Lung (tissue), 12 donors: Measurements from ENCODE around the gene VSTM5. TPM values are rescaled to one million over a fixed set of nuclear protein-coding genes. Genes with fewer than 3 reads are reported as not detected.
"Not testable (repeated sequence)": the region's sequence is repeated elsewhere in the genome, so short reads cannot be mapped to it uniquely, and the experiment has no call there.

Experiments
- ATAC-seq: fragments of 200-7000 bp; cut with Tn5 transposase; one replicate; pipeline ENCODE4 v1.9.1; 2020; ENCODE audit warnings: moderate number of reproducible peaks; ENCODE audit not compliant: insufficient read depth, low FRiP score
- DNase-seq, 3 donors: peaks; one replicate each; pipeline ENCODE4 v3.0.0-alpha.2; 2013 to 2017
- H3K27ac ChIP-seq, 2 donors: one replicate each; pipeline ENCODE4 v1.5.1; 2013; ENCODE audit warnings: mild to moderate bottlenecking in 2 of 2, moderate library complexity in 2 of 2, control low read depth in 1 of 2, inconsistent platforms in 1 of 2, low read depth in 1 of 2, low read length in 1 of 2
- H3K27me3 ChIP-seq, 3 donors: one replicate each; pipeline ENCODE4 v1.5.1; 2013; ENCODE audit warnings: low read length in 2 of 3; ENCODE audit not compliant: control insufficient read depth in 3 of 3, insufficient read depth in 3 of 3
- H3K36me3 ChIP-seq, 4 donors: one replicate each; pipeline ENCODE4 v1.5.1; 2013; ENCODE audit warnings: low read length in 4 of 4, mild to moderate bottlenecking in 1 of 4, moderate library complexity in 1 of 4; ENCODE audit not compliant: control insufficient read depth in 4 of 4, insufficient read depth in 4 of 4
- H3K4me1 ChIP-seq, 5 donors: one replicate each; pipeline ENCODE4 v1.5.1; 2013; ENCODE audit warnings: low read length in 5 of 5, mild to moderate bottlenecking in 2 of 5, moderate library complexity in 1 of 5; ENCODE audit not compliant: control insufficient read depth in 5 of 5, insufficient read depth in 5 of 5
- H3K4me3 ChIP-seq: one replicate; pipeline ENCODE4 v1.5.1; 2013; ENCODE audit warnings: mild to moderate bottlenecking, control low read depth, moderate library complexity
- H3K9ac ChIP-seq, 2 donors: one replicate each; pipeline ENCODE4 v1.5.1; 2013; ENCODE audit warnings: low read length in 2 of 2, control low read depth in 1 of 2; ENCODE audit not compliant: insufficient read depth in 1 of 2
- H3K9me3 ChIP-seq, 4 donors: one replicate each; pipeline ENCODE4 v1.5.1; 2013; ENCODE audit warnings: low read length in 3 of 4, mild to moderate bottlenecking in 1 of 4, moderate library complexity in 1 of 4; ENCODE audit not compliant: control insufficient read depth in 4 of 4, insufficient read depth in 3 of 4
- CTCF ChIP-seq: IDR thresholded peaks from 2 replicates; pipeline ENCODE4 v1.5.1; 2012; ENCODE audit warnings: mild to moderate bottlenecking; ENCODE audit errors: control extremely low read depth, extremely low read depth
- WGBS, 2 donors: extraction: QIAGEN DNeasy Blood & Tissue Kit; methylation state at CpG; one replicate each; pipeline ENCODE4 v1.1.7; 2013; 5-methylcytosine and 5-hydroxymethylcytosine counted together
- polyA plus RNA-seq, 2 donors: library from polyadenylated mRNA; stranded (reverse); fragments of 200-250 nt; gene quantifications; one replicate each; pipeline ENCODE4 v1.2.1, GENCODE V29; 2013
- total RNA-seq, 2 donors: library from RNA; depleted of rRNA in 1 of 2; stranded (reverse); fragments of >200 nt in 1 of 2; gene quantifications; one replicate each; pipeline ENCODE4 v1.2.1, GENCODE V29; 2014 to 2021
- donor health status: control.
- donor health status: control.
- donor health status: Bipolar disorder and iron deficiency.
- donor health status: healthy.
- donor health status: DM: yes; HTN: yes; CAD: no.

VSTM5 gene
- total and polyA plus RNA-seq, 4 donors, result 0.08 to 0.58 (median 0.25) TPM

DNA sequence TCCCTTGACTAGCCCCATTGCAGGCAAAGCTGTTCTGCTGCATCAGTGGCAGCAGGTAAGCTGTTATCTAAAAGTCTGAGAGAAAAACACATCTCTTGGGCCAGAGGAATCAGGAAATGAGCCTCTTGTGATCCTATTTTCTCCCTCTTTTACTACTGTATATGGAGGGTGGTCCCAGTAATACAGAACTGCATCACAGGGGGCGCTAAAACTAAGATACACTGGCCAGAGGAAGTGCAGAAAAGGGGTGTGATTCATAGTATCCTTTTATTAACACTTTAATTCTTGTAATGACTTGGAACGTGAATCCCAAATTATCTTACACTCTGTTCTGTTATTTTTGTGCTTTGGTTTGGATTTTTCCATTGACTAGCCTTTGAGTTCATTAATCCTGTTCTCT is 75.1 kb downstream of the VSTM5 start:
- H3K27ac ChIP-seq, result no peak overlapping the region
- no peak for TF ChIP-seq CTCF
- ATAC-seq, result no peak
- no peak overlapping the region for H3K4me3 ChIP-seq
- DNase-seq, result no peak
- H3K27me3 ChIP-seq, result no peaks in the 10 kb centered on the region
- WGBS, 2 donors, result 73 to 74% methylated on average over 2 of the region's 2 CpGs
- no peaks in the 10 kb centered on the region for H3K4me1 ChIP-seq
- no peak overlapping the region for H3K9ac ChIP-seq
- H3K9me3 ChIP-seq, result peaks cover 0 to 11% (median 0%) of the 10 kb centered on the region in 4 donors
- H3K36me3 ChIP-seq, result no peaks in the 10 kb centered on the region

DNA sequence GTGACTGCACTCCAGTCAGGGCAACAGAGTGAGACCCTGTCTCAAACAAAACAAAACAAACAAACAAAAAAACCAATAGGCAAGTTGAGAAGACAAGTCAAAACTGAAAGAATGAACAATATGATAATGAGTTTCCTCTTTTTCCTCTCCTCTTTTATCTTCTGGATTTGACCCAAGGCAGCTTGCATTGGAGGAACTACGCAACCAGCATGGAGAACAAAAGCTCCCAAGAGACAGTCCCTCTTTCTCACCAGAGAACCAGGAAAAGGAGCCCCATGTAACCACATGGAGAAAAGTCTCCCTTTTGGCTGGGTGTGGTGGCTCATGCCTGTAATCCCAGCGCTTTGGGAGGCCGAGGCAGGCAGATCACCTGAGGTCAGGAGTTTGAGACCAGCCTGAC is 75.9 kb downstream of the VSTM5 start:
- 89 to 95% methylated on average over 3 of the region's 3 CpGs for WGBS, 2 donors
- H3K9me3 ChIP-seq, result peaks cover 0 to 11% (median 0%) of the 10 kb centered on the region in 4 donors
- H3K4me1 ChIP-seq, result not testable (repeated sequence)

GRCh38 chr11:93773601-93774200 is 76.7 kb downstream of the VSTM5 start:
- no peak for TF ChIP-seq CTCF
- Histone ChIP-seq H3K4me3 (no peak overlapping the region), H3K9ac (no peak overlapping the region), H3K4me1 (no peaks in the 10 kb centered on the region), H3K9me3 (peaks cover 0 to 11% (median 0%) of the 10 kb centered on the region in 4 donors), H3K27me3 (no peaks in the 10 kb centered on the region), H3K27ac (no peak overlapping the region), H3K36me3 (no peaks in the 10 kb centered on the region)
- WGBS, 2 donors, result 91 to 92% methylated on average over 10 of the region's 10 CpGs
- ATAC-seq (no peak), DNase-seq (no peak)

More for the DNA sequence above, 75.9 kb downstream of the VSTM5 start:
- not testable (repeated sequence) for H3K9ac ChIP-seq, ATAC-seq, H3K36me3 ChIP-seq, H3K27me3 ChIP-seq, H3K27ac ChIP-seq, DNase-seq, H3K4me3 ChIP-seq

GRCh38 chr11:93773045-93773477 is 77.4 kb downstream of the VSTM5 start:
- H3K4me3 ChIP-seq, result no peak overlapping the region
- H3K27me3 ChIP-seq, result no peaks in the 10 kb centered on the region
- no peak for TF ChIP-seq CTCF
- no peak overlapping the region for H3K9ac ChIP-seq
- no peak overlapping the region for H3K27ac ChIP-seq
- H3K36me3 ChIP-seq, result no peaks in the 10 kb centered on the region
- no peak for ATAC-seq
- no peak for DNase-seq
- peaks cover 0 to 11% (median 0%) of the 10 kb centered on the region in 4 donors for H3K9me3 ChIP-seq
- WGBS, 2 donors, result 96 to 97% methylated on average over 3 of the region's 3 CpGs
- no peaks in the 10 kb centered on the region for H3K4me1 ChIP-seq
